Measurements from ENCODE around the gene DNAJB1.

Gene DNAJB1

DNA sequence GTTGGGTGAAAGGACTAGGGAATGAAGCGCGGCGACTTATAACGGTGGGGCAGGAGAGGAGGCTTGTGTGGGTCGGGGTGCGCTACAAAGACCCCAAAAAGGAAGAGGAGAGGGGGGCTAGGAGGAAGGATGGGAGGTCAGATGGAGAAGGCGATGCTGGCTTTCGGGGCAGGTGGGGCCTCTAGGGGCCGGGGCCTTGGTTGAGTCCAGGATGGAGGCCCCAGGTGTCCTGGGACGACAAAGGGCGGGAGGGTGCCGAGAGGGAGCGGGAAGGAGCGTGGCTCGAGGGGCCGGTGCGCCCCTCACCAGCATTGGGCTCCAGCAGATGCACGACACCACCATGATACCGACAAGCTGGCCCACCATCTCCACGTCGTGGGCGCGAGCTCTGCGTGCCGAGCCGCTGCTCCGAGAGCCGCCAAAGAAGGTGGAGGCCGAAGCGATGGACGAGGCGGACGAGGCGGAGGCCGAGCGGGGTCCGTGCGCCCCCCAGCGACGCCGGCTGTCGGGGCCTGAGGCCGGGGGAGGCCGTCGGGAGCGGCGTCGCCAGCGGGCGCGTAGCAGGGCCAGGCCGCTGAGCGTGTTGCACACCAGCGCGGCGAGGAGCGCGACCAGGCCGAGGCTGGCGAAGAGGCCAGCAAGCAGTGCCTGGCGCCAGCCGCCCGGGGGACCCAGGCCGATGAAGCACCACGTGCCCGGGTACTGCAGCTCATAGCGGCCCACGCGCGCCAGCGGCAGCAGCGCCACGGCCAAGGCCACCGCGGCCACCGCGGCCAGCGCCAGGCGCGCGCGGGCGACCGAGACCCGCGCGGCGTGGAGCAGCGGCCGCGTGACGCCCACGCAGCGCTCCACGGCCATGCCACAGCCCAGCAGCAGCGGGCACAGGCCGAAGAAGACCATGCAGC lies 44.9 kb downstream of the DNAJB1 start:
- TF ChIP-seq, protein P1, sequence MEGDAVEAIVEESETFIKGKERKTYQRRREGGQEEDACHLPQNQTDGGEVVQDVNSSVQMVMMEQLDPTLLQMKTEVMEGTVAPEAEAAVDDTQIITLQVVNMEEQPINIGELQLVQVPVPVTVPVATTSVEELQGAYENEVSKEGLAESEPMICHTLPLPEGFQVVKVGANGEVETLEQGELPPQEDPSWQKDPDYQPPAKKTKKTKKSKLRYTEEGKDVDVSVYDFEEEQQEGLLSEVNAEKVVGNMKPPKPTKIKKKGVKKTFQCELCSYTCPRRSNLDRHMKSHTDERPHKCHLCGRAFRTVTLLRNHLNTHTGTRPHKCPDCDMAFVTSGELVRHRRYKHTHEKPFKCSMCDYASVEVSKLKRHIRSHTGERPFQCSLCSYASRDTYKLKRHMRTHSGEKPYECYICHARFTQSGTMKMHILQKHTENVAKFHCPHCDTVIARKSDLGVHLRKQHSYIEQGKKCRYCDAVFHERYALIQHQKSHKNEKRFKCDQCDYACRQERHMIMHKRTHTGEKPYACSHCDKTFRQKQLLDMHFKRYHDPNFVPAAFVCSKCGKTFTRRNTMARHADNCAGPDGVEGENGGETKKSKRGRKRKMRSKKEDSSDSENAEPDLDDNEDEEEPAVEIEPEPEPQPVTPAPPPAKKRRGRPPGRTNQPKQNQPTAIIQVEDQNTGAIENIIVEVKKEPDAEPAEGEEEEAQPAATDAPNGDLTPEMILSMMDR (IDR thresholded peaks at IDR 0.05): no peak

DNA sequence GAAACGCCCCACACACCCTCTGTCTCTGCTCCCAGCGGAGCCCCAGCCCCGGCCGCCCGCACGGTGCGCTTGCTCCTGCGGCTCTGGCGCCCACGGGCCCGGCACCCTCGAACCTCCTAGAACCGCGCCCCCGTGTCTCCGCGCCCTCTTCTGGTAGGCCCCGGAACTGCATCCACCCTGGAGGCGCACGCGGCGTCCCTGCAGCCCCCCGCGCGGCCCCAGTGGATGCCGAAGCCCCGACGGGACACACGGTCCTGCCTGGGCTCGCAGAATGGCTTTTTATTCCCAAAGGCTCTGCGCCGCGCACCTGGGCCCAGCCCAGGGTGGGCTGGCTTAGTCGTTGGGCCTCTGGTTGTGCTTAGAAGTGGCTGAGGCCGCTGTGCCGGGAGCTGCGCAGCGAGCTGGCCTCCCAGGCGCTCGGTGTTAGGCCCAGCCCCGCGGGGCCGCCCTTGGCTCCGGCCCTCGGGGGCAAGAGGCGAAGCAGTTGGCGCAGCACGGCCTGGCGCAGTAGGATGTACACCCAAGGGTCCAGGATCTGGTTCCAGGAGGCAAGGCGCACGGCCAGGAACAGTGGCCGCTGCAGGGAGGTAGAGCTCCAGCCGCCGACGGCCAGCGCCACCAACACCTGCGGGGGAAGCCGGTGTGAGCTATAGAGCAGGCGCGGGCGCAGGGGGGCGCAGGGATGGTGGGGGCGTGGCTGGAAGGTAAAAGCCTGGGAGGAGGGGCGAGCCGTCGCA lies 45.8 kb downstream of the DNAJB1 start:
- TF ChIP-seq, protein P1 (IDR thresholded peaks at IDR 0.05): peak; percentile 99

DNA sequence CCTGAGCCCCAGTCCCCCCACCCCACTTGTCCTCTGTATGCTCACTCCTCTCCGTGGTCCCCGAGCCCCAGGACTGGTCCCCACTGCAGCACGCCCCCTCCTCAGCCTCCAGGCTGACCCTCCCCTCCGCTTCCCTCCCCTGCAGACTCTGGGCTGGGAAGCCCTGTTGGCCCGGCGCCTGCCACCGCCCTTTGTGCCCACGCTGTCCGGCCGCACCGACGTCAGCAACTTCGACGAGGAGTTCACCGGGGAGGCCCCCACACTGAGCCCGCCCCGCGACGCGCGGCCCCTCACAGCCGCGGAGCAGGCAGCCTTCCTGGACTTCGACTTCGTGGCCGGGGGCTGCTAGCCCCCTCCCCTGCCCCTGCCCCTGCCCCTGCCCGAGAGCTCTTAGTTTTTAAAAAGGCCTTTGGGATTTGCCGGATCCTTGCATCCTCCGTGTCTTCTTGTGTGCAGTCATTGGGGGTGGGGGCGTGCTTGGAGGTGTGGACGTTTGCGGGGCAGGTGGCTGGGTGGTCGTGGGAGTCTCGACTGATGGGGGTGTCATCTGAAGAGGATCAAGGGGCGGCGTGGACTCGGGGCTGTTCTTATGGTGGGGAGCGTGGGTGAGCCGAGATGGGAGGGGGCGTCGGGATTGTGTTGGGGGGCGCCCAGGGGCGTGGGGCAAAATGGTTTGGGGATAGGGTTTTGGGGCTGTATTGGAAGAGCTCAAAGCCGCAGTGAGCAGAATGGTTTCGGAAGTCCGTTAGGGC lies 46.6 kb downstream of the DNAJB1 start:
- TF ChIP-seq, protein P1 (IDR thresholded peaks at IDR 0.05): no peak

DNA sequence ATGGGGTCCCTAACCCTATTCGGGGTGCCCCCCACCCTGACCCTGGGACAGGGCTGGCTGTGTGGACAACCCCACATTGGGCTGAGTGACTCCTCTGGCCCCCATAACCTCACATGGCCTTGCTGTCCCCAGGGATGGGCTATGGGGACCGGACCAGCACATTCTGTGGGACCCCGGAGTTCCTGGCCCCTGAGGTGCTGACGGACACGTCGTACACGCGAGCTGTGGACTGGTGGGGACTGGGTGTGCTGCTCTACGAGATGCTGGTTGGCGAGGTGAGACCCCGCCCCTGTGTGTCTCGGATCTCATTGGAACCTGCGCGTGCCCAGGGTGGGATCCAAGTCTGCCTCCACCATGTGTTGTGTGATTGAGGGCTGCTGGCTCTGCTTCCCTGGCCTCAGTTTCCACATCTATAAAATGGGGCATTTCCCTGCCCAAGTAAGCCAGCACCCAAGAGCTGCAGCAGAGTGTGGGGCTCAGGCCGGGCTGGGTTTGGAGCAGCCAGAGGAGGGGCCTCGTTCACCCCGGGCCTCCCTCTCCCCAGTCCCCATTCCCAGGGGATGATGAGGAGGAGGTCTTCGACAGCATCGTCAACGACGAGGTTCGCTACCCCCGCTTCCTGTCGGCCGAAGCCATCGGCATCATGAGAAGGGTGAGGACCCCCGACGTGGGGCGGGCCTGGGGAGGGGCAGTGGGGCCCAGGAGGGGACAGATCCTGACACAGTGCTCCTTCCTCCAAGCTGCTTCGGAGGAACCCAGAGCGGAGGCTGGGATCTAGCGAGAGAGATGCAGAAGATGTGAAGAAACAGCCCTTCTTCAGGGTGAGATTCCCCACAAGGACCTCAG lies 47.9 kb downstream of the DNAJB1 start:
- TF ChIP-seq, protein P1 (IDR thresholded peaks at IDR 0.05): no peak

DNA sequence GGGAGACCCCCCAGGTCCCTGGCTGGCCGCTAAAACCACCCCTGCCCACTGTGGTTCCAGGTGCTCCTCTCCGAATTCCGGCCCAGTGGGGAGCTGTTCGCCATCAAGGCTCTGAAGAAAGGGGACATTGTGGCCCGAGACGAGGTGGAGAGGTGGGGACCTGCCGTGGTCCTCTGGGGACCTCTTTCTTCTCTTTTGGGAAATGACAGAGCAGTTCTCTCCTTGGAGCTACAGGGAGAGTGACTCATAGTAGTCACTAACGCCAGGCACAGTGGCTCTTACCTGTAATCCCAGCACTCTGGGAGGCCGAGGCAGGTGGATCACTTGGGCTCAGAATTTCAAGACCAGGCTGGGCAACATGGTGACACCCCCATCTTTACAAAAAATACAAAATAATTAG lies 50.4 kb downstream of the DNAJB1 start:
- TF ChIP-seq, protein P1 (IDR thresholded peaks at IDR 0.05): no peak

DNA sequence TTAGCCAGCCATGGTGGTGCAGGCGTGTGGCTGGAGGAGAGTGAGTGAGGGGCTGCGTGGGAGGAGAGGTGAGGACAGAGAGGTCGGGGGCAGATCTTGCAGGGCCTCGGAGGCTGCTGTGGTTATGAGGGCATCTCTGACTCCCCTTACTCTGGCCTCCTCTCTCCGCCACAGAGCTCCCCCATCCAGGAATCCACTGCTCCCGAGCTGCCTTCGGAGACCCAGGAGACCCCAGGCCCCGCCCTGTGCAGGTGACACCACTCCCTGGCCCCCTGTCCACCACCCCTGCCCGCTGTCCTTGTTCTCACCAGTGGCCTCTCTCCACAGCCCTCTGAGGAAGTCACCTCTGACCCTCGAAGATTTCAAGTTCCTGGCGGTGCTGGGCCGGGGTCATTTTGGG lies 50.8 kb downstream of the DNAJB1 start:
- TF ChIP-seq, protein P1 (IDR thresholded peaks at IDR 0.05): no peak
